NCI-H2227 (cell line): ENCODE measurements around the gene ATP9B.

Experiments
- DNase-seq: peaks from one replicate; lab custom pipeline; 2025; ENCODE audit not compliant: unreplicated experiment; lab: John Stamatoyannopoulos, UW

Gene ATP9B

GRCh38 chr18:79393635-79394533, 324.7 kb downstream of the ATP9B start:
- DNase-seq: peak; percentile 36

GRCh38 chr18:79394534-79395307, 325.5 kb downstream of the ATP9B start:
- no peak for DNase-seq

- DNase-seq: no peak
Observed at GRCh38 chr18:79395308-79395640, 326.1 kb downstream of the ATP9B start.

- peak; percentile 43 for DNase-seq
Observed at GRCh38 chr18:79395761-79396404, 326.7 kb downstream of the ATP9B start, which contains the start of gene NFATC1. NFATC1 (plus strand) TSS chr18:79395930; CDS start chr18:79396225, 295 bp downstream.

GRCh38 chr18:79396431-79397246, 327.4 kb downstream of the ATP9B start:
- peak; percentile 16 for DNase-seq

DNA sequence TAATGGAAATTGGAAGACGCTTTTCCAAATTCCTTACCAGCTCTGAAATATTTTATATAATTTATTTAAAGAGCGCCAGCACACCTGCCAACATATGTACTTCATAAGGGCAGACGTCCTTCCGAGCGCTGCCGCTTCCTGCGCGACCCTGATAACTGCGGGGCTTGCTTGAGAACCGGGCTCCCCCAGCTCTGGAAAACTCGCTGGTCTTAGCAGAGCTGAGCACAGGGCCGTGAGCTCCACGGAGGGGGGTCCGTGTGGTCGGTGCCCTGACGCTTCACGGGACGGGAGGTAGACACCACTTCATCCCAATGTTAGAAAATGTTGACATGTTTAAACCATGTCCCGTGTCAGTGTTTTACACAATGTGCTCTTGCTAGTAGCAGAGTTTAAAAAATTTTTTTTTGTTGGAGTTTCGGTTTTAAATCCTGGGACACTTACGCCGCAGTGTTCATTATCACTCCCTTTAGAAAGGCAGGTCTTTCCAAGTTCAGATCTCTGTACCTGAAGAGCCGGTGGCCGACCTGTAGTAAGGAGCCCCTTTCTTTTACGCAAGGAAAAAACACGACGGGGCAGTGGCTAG, 328.1 kb downstream of the ATP9B start:
- DNase-seq: no peak

- DNase-seq: no peak
Observed at GRCh38 chr18:79397830-79398761, 328.9 kb downstream of the ATP9B start.

GRCh38 chr18:79399275-79400081, 330.3 kb downstream of the ATP9B start:
- DNase-seq: no peak

GRCh38 chr18:79400091-79400590, 330.9 kb downstream of the ATP9B start:
- DNase-seq: no peak

- DNase-seq: no peak
Observed at GRCh38 chr18:79400591-79401381, 331.6 kb downstream of the ATP9B start.

- DNase-seq: no peak
Observed at GRCh38 chr18:79401494-79402208, 332.5 kb downstream of the ATP9B start.

GRCh38 chr18:79402209-79402576, 333.0 kb downstream of the ATP9B start:
- DNase-seq: no peak

DNA sequence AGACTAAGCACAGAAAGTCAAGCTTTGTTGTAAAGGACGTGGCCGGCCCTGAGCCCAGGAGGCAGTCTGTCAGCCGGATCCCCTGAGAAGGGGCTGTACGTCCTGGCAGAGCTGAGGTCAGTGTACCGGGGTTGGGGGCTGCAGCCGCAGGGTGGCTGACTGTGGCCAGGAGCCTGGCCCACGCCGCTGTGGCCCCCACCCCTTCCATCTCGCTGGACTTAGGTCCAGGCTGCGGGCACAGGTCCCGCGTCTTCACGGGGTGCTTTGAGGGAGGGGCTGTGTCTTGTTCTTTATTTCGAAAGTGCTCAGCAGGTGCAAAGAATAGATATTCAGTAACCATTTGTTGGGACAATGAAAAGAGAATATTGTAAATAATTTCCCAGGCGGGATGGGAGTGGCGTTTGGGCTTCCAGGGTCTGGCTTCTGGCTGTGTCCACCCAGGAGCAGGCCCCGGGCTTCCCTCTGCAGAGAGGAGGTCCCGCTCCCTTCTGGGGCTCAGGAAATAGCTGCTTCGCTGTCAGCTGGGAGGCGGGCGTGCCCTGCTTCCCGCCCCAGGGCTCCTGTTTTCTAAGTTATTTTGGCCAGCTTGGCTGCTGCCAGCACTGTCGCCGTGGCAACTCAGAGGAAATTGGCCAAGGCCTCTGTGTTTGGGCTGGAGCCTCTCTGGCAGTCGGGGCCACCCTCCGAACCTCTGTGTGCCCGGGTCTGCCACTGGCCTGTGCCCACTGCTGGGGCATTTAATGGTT, 334.0 kb downstream of the ATP9B start:
- no peak for DNase-seq

DNA sequence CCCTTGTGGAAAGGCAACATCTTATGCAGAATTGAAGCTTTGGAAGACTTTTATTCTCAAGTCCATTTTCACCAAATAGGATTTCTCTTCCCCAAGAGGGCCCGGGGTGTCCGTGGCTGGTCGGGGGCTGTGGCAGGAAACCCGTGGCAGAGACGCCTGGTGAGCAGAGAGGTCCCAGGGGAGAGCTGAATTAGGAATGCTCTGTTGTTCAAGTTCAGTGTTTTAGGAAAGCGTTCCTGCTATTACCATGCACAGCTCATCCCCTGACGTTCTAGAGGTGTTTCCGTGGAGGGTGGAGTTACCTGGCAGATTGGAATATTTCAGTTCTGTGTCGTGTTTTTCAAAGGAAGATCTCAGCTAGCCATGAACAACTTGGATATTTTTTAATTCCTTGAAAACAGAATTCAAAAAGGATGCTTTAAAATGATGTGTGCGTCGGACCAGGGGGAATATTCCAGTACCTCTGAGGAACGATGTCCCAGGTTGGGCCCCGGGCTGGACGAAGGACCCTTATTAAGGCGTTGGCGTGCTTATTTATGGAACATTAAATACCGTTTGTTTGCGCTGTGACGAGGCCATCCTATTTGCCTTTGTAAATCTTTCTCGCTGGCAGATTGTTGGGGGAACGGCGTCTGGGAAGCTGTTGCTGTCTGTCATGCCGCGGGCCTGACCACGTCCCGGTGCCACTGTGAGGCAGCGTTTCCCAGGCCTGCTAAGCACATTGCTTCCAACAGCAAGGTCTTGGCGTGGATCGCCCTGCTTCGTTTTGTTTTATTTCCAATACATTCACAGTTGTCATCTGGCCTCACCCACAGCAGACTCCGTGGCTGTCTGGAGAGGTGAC, 334.8 kb downstream of the ATP9B start:
- no peak for DNase-seq

DNA sequence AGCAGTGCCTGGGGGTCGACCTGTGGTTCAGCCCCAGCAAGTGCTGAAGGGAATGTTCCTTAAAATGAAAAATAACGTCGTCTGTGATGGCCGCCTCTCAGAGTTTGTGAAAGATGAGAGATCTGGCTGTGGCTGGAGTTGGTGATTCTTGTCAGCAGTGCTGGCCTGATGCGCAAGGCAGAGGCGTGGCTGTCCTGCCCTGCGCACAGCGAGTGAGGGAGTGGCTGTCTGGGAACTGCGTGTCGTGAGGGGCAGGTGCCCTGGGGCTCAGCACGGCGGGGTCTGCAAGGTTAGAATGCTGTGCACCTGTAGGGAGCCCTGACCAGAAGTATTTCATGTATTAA, 335.3 kb downstream of the ATP9B start:
- no peak for DNase-seq
